Retinal pigment epithelial cell (primary cell): ENCODE results near the gene GAB2.

Experiments used
- DNase-seq: peaks from one replicate; pipeline ENCODE4 v3.0.0-alpha.2; 2010; ENCODE audit warnings: low read depth
- H3K4me3 ChIP-seq: 2 replicates; pipeline ENCODE4 v1.5.1; 2011; ENCODE audit warnings: mild to moderate bottlenecking, low read length, control low read depth, moderate library complexity
- TF ChIP-seq, protein P1 (sequence below): conservative IDR thresholded peaks from 2 replicates; pipeline ENCODE4 v1.5.1; 2011; ENCODE audit warnings: low read depth, low read length, control low read depth, inconsistent platforms

GAB2 gene

DNA sequence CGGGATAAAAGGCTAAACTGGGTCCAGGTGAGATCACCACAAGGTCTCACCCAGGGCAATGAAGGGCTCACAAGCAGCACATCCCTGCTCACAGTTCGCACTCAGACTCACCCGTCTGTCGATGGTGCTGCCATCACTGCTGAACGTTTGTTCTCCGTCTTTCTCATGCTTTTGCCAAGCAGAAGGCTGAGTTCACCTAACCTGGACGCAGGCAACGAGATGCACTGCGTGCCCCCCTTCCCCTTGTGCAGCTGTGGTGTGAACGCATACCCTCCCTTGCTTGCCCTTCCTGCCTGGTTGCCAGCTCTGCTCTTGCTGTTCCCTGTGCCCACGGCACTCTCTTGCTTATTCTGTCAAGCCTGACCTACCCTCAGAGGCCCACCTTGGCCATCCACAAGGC, 247.2 kb downstream of the GAB2 start:
- DNase-seq: no peak
- TF ChIP-seq, protein P1, sequence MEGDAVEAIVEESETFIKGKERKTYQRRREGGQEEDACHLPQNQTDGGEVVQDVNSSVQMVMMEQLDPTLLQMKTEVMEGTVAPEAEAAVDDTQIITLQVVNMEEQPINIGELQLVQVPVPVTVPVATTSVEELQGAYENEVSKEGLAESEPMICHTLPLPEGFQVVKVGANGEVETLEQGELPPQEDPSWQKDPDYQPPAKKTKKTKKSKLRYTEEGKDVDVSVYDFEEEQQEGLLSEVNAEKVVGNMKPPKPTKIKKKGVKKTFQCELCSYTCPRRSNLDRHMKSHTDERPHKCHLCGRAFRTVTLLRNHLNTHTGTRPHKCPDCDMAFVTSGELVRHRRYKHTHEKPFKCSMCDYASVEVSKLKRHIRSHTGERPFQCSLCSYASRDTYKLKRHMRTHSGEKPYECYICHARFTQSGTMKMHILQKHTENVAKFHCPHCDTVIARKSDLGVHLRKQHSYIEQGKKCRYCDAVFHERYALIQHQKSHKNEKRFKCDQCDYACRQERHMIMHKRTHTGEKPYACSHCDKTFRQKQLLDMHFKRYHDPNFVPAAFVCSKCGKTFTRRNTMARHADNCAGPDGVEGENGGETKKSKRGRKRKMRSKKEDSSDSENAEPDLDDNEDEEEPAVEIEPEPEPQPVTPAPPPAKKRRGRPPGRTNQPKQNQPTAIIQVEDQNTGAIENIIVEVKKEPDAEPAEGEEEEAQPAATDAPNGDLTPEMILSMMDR: no peak
- H3K4me3 ChIP-seq: no peak overlapping the region

- peak; percentile 83 for DNase-seq
- H3K4me3 ChIP-seq: no peak overlapping the region
Measured at GRCh38 chr11:78168539-78169477, 248.8 kb downstream of the GAB2 start.

DNA sequence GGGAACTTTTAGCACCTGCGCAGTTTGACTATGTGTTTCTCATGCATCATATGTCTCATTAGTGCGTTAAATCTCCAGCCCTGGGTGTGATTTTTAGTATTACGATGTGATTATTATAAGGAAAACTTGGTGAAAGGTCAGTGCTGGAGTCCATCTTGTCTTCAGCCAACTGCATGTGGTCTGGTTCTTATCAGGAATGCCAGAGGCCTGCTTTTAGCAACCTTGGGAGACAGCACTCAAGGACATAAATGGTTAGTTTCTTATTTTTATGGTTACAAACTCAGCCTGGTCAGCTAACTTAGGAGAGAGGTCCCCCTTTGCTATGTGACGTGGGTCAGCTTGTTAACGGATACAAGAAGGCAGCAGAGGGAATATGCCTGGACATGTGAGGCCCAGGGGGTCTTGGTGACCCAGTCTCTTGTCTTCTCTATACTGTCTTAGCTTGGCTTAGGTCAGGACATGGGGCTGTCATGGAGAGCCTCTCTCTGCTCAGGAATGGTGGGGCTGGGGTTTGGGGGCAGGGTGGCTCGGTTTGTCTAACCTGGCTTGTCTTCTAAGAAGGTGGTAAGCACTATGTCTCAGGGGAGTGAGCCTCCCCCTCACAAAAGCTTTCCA, 250.7 kb downstream of the GAB2 start:
- H3K4me3 ChIP-seq: no peak overlapping the region
- DNase-seq: no peak
- TF ChIP-seq, protein P1: no peak

More at GRCh38 chr11:78168539-78169477, 248.8 kb downstream of the GAB2 start:
- TF ChIP-seq, protein P1: no peak
